Skeletal muscle tissue (tissue), 4 donors: Measurements from ENCODE around the gene IQCE. TPM values are rescaled to one million over a fixed set of nuclear protein-coding genes. Genes with fewer than 3 reads are reported as not detected.
A peak's percentile ranks its signal among the peaks of the same experiment; 100 is the strongest.

Experiments used
- H3K27ac ChIP-seq: one replicate; pipeline ENCODE4 v1.7.0; 2013; ENCODE audit warnings: mild to moderate bottlenecking, low read depth, low read length, inconsistent platforms
- H3K27me3 ChIP-seq, 3 donors: one replicate each; pipeline ENCODE4 v1.7.0; 2013; ENCODE audit warnings: low read length in 3 of 3; ENCODE audit not compliant: control insufficient read depth in 3 of 3, insufficient read depth in 3 of 3
- H3K36me3 ChIP-seq, 3 donors: one replicate each; pipeline ENCODE4 v1.7.0; 2013; ENCODE audit warnings: low read length in 3 of 3; ENCODE audit not compliant: control insufficient read depth in 3 of 3, insufficient read depth in 3 of 3
- H3K4me1 ChIP-seq, 3 donors: one replicate each; pipeline ENCODE4 v1.7.0; 2013; ENCODE audit warnings: low read length in 3 of 3, mild to moderate bottlenecking in 3 of 3; ENCODE audit not compliant: control insufficient read depth in 3 of 3, insufficient read depth in 3 of 3
- H3K4me3 ChIP-seq, 3 donors: one replicate each; pipeline ENCODE4 v1.7.0; 2013; ENCODE audit warnings: low read length in 3 of 3
- H3K9ac ChIP-seq, 3 donors: one replicate each; pipeline ENCODE4 v1.7.0; 2013; ENCODE audit warnings: low read length in 3 of 3, mild to moderate bottlenecking in 3 of 3, moderate library complexity in 2 of 3, low read depth in 1 of 3
- H3K9me3 ChIP-seq, 3 donors: one replicate each; pipeline ENCODE4 v1.7.0; 2013; ENCODE audit warnings: low read length in 3 of 3; ENCODE audit not compliant: control insufficient read depth in 3 of 3
- total RNA-seq: library from RNA; depleted of rRNA; stranded (reverse); fragments of >200 nt; gene quantifications from one replicate; pipeline ENCODE4 v1.2.3, GENCODE V29; 2014
- donor health status: Osteomylitis.

Gene IQCE
- total RNA-seq, 1 donor from 2014 or later, result 2.1 TPM

GRCh38 chr7:2624293-2624886 is 65.6 kb downstream of the IQCE start:
- peaks cover 10 to 19% (median 16%) of the 10 kb centered on the region in 3 donors for H3K4me1 ChIP-seq
- H3K9ac ChIP-seq, result peak overlapping the region in 1 of 3 donors; percentile 33
- H3K27me3 ChIP-seq, result peaks cover 0 to 2% (median 0%) of the 10 kb centered on the region in 3 donors
- no peaks in the 10 kb centered on the region for H3K36me3 ChIP-seq
- H3K4me3 ChIP-seq, result no peak overlapping the region
- no peaks in the 10 kb centered on the region for H3K9me3 ChIP-seq
- no peak overlapping the region for H3K27ac ChIP-seq

GRCh38 chr7:2626498-2627117 is 67.8 kb downstream of the IQCE start:
- Histone ChIP-seq H3K27ac (peak overlapping the region; percentile 46), H3K9me3 (no peaks in the 10 kb centered on the region), H3K36me3 (no peaks in the 10 kb centered on the region), H3K9ac (peak overlapping the region in 1 of 3 donors; percentile 28), H3K27me3 (peaks cover 0 to 2% (median 0%) of the 10 kb centered on the region in 3 donors), H3K4me3 (no peak overlapping the region), H3K4me1 (peaks cover 22 to 29% (median 29%) of the 10 kb centered on the region in 3 donors)

DNA sequence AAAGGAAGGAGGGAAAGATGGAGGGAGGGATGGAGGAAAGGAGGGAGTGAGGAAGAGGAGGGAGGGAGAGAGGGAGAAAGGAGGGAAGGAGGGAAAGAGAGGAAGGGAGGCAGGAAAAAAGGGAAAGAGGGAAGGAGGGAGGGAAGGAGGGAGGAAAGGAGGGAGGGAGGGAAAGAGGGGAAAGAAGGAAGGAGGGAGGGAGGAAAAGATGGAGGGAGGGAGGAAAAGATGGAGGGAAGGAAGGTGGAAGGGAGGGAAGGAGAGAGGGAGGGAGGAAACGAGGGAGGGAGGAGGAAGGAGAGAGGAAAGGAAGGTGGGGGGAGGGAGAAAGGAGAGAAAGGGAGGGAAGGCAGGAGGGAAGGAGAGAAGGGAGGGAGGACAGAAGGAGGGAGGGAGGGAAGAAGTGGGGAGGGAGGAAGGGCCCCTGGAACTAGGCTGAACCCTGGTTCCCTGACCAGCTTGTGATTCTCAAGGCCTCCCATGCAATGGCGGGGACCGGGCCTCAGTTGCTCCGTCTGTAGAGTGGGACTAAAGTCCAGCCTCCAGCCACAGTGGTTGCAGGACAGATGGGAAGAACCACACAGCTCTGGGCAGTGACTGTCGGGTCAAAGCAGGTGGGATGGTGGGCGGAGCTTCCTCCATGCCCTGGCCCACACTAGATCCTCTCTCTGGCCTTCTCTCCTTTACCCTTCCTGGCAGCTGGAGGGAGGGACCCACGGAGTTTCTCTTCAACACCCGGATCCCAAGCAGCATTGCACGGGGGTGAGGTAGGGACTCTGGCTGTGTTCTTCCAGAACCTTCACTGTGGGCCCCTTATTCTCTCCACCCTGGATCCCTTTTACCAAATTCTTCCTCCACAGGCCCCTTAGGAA is 68.7 kb downstream of the IQCE start:
- Histone ChIP-seq H3K4me3 (no peak overlapping the region), H3K9ac (no peak overlapping the region), H3K9me3 (no peaks in the 10 kb centered on the region), H3K27ac (peak overlapping the region; percentile 46), H3K4me1 (peaks cover 25 to 27% (median 27%) of the 10 kb centered on the region in 3 donors), H3K27me3 (peaks cover 0 to 2% (median 0%) of the 10 kb centered on the region in 3 donors), H3K36me3 (no peaks in the 10 kb centered on the region)

DNA sequence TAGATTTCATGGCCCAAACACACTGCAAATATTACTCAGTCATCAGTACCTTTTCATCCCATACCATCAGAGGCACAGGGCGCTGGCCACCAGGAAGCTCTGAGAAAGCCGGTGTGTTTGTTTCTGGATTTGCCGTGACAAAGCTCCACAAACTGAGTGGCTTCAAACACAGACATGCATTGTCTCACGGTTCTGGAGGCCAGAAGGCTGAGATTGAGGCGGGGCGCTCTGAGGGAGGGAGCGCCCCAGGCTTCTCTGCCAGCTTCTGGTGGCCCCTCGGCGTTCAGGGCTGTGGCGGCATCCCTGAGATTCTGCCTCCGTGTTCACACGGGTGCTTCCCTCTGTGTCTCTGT is 69.3 kb downstream of the IQCE start:
- H3K27me3 ChIP-seq, result peaks cover 0 to 2% (median 0%) of the 10 kb centered on the region in 3 donors
- H3K36me3 ChIP-seq, result no peaks in the 10 kb centered on the region
- no peak overlapping the region for H3K4me3 ChIP-seq
- no peak overlapping the region for H3K9ac ChIP-seq
- H3K4me1 ChIP-seq, result peaks cover 30 to 34% (median 33%) of the 10 kb centered on the region in 3 donors
- H3K27ac ChIP-seq, result no peak overlapping the region
- no peaks in the 10 kb centered on the region for H3K9me3 ChIP-seq

DNA sequence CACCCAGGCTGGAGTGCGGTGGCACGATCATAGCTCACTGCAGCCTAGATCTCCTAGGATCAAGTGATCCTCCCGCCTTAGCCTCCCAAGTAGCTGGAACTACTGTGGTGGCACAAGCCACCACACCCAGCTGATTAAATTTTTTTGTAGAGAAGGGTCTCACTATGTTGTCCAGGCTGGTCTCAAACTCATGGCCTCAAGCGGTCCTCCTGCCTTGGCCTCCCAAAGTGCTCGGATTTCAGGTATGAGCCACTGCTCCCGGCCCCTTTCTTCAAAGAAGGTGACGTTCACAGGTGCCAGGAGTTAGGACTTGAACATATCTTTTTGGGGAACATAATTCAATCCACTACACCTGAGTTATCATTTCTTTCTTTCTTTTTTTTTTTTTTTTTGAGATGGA is 70.1 kb downstream of the IQCE start:
- no peak overlapping the region for H3K4me3 ChIP-seq
- H3K27me3 ChIP-seq, result peaks cover 0 to 2% (median 0%) of the 10 kb centered on the region in 3 donors
- H3K27ac ChIP-seq, result no peak overlapping the region
- no peak overlapping the region for H3K9ac ChIP-seq
- no peaks in the 10 kb centered on the region for H3K9me3 ChIP-seq
- peaks cover 38 to 41% (median 41%) of the 10 kb centered on the region in 3 donors for H3K4me1 ChIP-seq
- H3K36me3 ChIP-seq, result no peaks in the 10 kb centered on the region

DNA sequence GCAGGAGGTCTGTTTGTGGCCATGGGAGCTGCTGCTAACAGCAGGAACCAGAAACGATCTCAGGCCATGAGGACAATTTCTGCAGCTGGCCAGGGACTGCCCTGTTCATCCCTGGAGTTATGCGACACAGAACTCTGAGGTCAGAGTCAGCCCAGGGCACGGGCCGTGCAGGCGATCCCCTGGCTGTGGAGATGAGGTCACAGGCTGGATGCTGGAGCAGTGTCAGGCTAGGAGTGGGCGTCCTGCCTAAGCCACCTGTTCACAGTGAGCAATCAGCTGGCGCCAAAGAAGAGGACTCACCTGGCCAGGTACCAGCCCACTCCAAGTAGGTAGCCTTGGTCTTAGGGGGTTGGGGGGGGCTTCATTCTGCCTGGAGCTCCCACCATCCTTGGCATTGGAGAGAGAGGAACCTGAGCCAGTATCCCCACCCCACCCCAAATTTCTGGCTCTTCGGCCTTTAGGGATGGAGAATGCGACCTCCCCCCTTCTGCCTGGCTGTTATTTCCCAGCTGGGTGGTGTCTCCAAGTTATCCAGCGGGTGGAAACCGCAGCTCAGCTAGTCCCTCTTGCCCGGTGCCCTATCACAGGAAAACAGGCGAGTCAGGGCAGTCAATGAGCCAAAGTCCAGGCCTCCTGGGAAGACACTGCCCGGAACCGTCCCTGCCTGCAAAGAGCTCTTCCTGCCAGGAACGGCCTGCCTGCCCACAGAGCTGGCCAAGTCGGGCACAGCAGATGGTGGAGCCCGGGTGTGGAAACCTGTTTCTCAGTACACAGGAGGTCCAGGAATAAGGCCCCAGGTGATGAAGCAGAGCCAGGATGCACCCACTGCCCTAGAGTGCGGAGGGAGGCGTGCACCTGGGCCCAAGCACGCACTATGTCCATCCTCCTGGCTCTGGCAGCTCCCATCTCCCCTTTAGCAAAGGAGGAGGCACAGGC is 71.2 kb downstream of the IQCE start:
- Histone ChIP-seq H3K9ac (peak overlapping the region in 2 of 3 donors; percentile 51 to 57), H3K27me3 (no peaks in the 10 kb centered on the region), H3K36me3 (no peaks in the 10 kb centered on the region), H3K27ac (peak overlapping the region; percentile 58), H3K4me1 (peaks cover 41 to 46% (median 45%) of the 10 kb centered on the region in 3 donors), H3K4me3 (no peak overlapping the region), H3K9me3 (no peaks in the 10 kb centered on the region)

- peak within 1 kb of the TSS; percentile 76 to 83 (median 77) for H3K4me3 ChIP-seq
- H3K9ac ChIP-seq, result peak within 1 kb of the TSS; percentile 77 to 85 (median 81)
- peak within 1 kb of the TSS; percentile 83 for H3K27ac ChIP-seq
- no peaks in the 10 kb centered on the region for H3K36me3 ChIP-seq
- peaks cover 46 to 64% (median 54%) of the 10 kb centered on the region in 3 donors for H3K4me1 ChIP-seq
- H3K27me3 ChIP-seq, result no peaks in the 10 kb centered on the region
- H3K9me3 ChIP-seq, result no peaks in the 10 kb centered on the region
Measured at GRCh38 chr7:2631946-2632732, 73.4 kb downstream of the IQCE start, which contains the start of gene TTYH3. TSS of gene TTYH3 (plus strand) at chr7:2631986. CDS start at chr7:2632156, 170 bp downstream.

DNA sequence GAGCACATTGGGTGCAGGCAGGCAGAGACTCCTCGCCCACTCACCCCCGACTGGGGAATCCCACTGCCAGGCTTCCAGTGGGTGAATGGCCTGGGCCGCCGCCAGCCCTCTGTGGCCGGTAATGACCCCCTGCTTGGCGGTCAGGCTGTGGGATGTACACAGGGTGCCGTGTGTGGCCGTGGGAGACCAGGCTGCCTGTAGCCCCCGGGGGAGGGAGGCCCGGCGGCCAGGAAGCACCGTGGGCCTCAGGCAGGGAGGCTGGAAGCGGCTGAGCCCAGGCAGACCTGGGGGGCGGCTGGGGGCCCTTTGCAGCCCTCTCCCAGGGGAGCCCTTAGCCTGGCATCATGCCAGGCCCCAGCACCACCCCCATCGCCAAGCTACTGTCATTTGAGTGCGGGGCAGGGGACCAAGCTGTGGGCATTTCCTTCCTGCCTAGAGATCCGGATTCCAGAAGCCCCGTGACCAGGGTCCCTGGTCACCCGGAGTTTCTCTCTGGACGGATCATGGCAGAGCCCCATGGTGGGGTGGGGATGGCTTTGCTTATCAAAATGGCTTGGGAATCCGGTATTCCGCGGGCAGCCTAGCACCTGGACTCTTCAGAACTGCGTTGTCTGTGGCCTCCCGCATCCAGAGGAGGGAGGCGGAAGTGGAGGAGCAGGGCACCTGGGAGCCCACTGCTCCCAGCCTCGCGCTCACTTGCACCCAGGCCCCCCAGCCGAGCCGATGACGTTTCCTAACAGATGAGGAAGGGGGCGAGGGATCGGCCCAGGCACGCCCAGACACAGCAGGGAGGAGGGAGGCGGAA is 74.2 kb downstream of the IQCE start:
- peak overlapping the region; percentile 77 to 85 (median 81) for H3K9ac ChIP-seq
- H3K9me3 ChIP-seq, result no peaks in the 10 kb centered on the region
- H3K36me3 ChIP-seq, result no peaks in the 10 kb centered on the region
- H3K4me1 ChIP-seq, result peaks cover 53 to 71% (median 58%) of the 10 kb centered on the region in 3 donors
- H3K27ac ChIP-seq, result peak overlapping the region; percentile 83
- no peaks in the 10 kb centered on the region for H3K27me3 ChIP-seq
- peak overlapping the region; percentile 71 to 83 (median 77) for H3K4me3 ChIP-seq
